Heart right ventricle (tissue), 16 donors: ENCODE data around the gene EXOC2. TPM values are rescaled to one million over a fixed set of nuclear protein-coding genes. Genes with fewer than 3 reads are reported as not detected.

Experiments
- ATAC-seq, 8 donors: fragments of 200-7000 bp; cut with Tn5 transposase; one replicate each; pipeline ENCODE4 v1.9.1; 2020; ENCODE audit warnings: mild to moderate bottlenecking in 8 of 8, moderate library complexity in 8 of 8, moderate number of reproducible peaks in 1 of 8
- DNase-seq, 2 donors: peaks; one replicate each; pipeline ENCODE4 v3.0.0-alpha.2; 2020
- H3K27ac ChIP-seq, 10 donors: fragments of 200-600 bp; sonication (generic) in 2 of 10; one replicate each; pipeline versions ENCODE4 v1.5.0 to v1.8.0; 2020 to 2022; ENCODE audit warnings: mild to moderate bottlenecking in 3 of 10
- H3K27me3 ChIP-seq, 7 donors: fragments of 200-600 bp; one replicate each; pipeline ENCODE4 v1.8.0; 2021 to 2022; ENCODE audit warnings: mild to moderate bottlenecking in 2 of 7
- H3K36me3 ChIP-seq, 9 donors: fragments of 200-600 bp; sonication (generic) in 1 of 9; one replicate each; pipeline versions ENCODE4 v1.5.0 to v1.8.0; 2020 to 2022; ENCODE audit warnings: mild to moderate bottlenecking in 2 of 9
- H3K4me1 ChIP-seq, 9 donors: fragments of 200-600 bp; sonication (generic) in 1 of 9; one replicate each; pipeline versions ENCODE4 v1.5.0 to v1.8.0; 2020 to 2022; ENCODE audit warnings: mild to moderate bottlenecking in 4 of 9
- H3K4me3 ChIP-seq, 10 donors: fragments of 200-600 bp; sonication (generic) in 2 of 10; one replicate each; pipeline versions ENCODE4 v1.5.0 to v1.8.0; 2020 to 2022; ENCODE audit warnings: mild to moderate bottlenecking in 7 of 10, moderate library complexity in 2 of 10
- H3K9me3 ChIP-seq, 11 donors: fragments of 200-600 bp in 10 of 11; sonication (generic) in 2 of 11; one replicate each; pipeline versions ENCODE4 v1.5.0 to v1.8.0; 2013 to 2022; ENCODE audit warnings: mild to moderate bottlenecking in 2 of 11, control low read depth in 1 of 11, moderate library complexity in 1 of 11
- CTCF ChIP-seq, 9 donors: fragments of 200-600 bp; sonication (generic) in 2 of 9; IDR thresholded peaks; one replicate each; pipeline versions ENCODE4 v1.5.0 to v1.8.0; 2021 to 2022; ENCODE audit warnings: antibody characterized with exemption in 9 of 9, mild to moderate bottlenecking in 5 of 9, moderate library complexity in 1 of 9
- WGBS, 2 donors: extraction: QIAGEN DNeasy Blood & Tissue Kit; methylation state at CpG; one replicate each; pipeline ENCODE4 v1.1.7; 2013; ENCODE audit warnings: inconsistent platforms in 1 of 2; 5-methylcytosine and 5-hydroxymethylcytosine counted together
- intact Hi-C, 10 donors: fragments of 100-400 bp; cut with DNase I; formaldehyde crosslinking; loops; one replicate each; pipeline versions ENCODE4 v1.11.1 to v1.14.2; 2022
- polyA plus RNA-seq, 2 donors: library from polyadenylated mRNA; stranded (reverse); fragments of 200-250 nt; gene quantifications; one replicate each; pipeline ENCODE4 v1.2.3, GENCODE V29; 2013
- total RNA-seq, 10 donors: library from RNA; stranded (reverse); fragmentation: NEBNext Ultra II Directional in 3 of 10; extraction: Animal tissue kit (Norgen Biotek cat#: 25700) in 3 of 10; gene quantifications; one replicate each; pipeline versions ENCODE4 v1.2.1 to v1.2.4, GENCODE V29; 2021 to 2023
- donor health status: Arrhythmogenic right ventricular cardiomyopathy.
- donor health status: ischemic (EF 13 %, LVEDD 7.1; RV severe dilation, severe dysfunction).
- donor health status: healthy with polysubstance abuse.
- donor health status: DM: no; HTN: yes; CAD: no.
- donor health status: DM: no; HTN: no; CAD: no.
- donor health status: ischemic (EF 25% LVEDD 6.9; RV normal size, moderate dysfunction).
- donor health status: ischemic (EF 25% LVEDD 5.7; RV mildly dilated, moderate dysfunction).
- donor health status: healthy.
- donor health status: DM: yes; HTN: yes; CAD: no.
- donor health status: Ischemic cardiomyopathy.
- donor health status: ischemic (EF 35%, LVEDD 5.7; RV mildly dilated, moderate dysfunction).
- donor health status: nonischemic (EF 11% LVEDD 7.7; RV severe dilation, severe dysfunction).
- donor health status: DM: yes; HTN: yes; CAD: no.
- donor health status: PGD.
- donor health status: ischemic (EF 29% LVEDD 5.4; RV normal size, mild dysfunction).
- donor health status: nonischemic (EF 23%, LVEDD 6.1; RV moderate dilation, normal function).

Gene EXOC2
- total and polyA plus RNA-seq, 12 donors = 4.0 to 18.4 (median 12.9) TPM

- no peak overlapping the region for H3K4me3 ChIP-seq
- 92 to 93% methylated on average over 9 of the region's 9 CpGs for WGBS, 2 donors
- H3K36me3 ChIP-seq = peaks cover 0 to 40% (median 0%) of the 10 kb centered on the region in 9 donors
- no peaks in the 10 kb centered on the region for H3K27me3 ChIP-seq
- intact Hi-C loops = no loop called here
- no peak overlapping the region for H3K27ac ChIP-seq
- TF ChIP-seq CTCF (IDR thresholded peaks at IDR 0.05) = no peak
- no peaks in the 10 kb centered on the region for H3K9me3 ChIP-seq
- ATAC-seq (no peak), DNase-seq (no peak)
- H3K4me1 ChIP-seq = no peaks in the 10 kb centered on the region
Observed at GRCh38 chr6:626236-626635, 66.7 kb downstream of the EXOC2 start.

- WGBS, 2 donors = 65 to 78% methylated on average over 11 of the region's 11 CpGs
- intact Hi-C loops = no loop called here
- no peak overlapping the region for H3K27ac ChIP-seq
- no peak overlapping the region for H3K4me3 ChIP-seq
- DNase-seq = no peak
- peak in 7 of 8 donors; percentile 20 to 87 (median 65) for ATAC-seq
- no peaks in the 10 kb centered on the region for H3K4me1 ChIP-seq
- TF ChIP-seq CTCF (IDR thresholded peaks at IDR 0.05) = peak in 4 of 9 donors; percentile 46 to 52 (median 48)
- no peaks in the 10 kb centered on the region for H3K27me3 ChIP-seq
- H3K36me3 ChIP-seq = peaks cover 0 to 44% (median 0%) of the 10 kb centered on the region in 9 donors
- no peaks in the 10 kb centered on the region for H3K9me3 ChIP-seq
Observed at GRCh38 chr6:624979-625378, 68.0 kb downstream of the EXOC2 start.

- WGBS, 2 donors = 86 to 87% methylated on average over 7 of the region's 7 CpGs
- Histone ChIP-seq H3K4me3 (no peak overlapping the region), H3K36me3 (peaks cover 0 to 39% (median under 1%) of the 10 kb centered on the region in 9 donors), H3K9me3 (no peaks in the 10 kb centered on the region), H3K4me1 (no peaks in the 10 kb centered on the region), H3K27ac (no peak overlapping the region), H3K27me3 (no peaks in the 10 kb centered on the region)
- TF ChIP-seq CTCF (IDR thresholded peaks at IDR 0.05) = no peak
- intact Hi-C loops = no loop called here
- ATAC-seq (no peak), DNase-seq (no peak)
Observed at GRCh38 chr6:622462-622861, 70.5 kb downstream of the EXOC2 start.

GRCh38 chr6:621931-622330, 71.0 kb downstream of the EXOC2 start:
- ATAC-seq = no peak
- WGBS, 2 donors = 95% methylated on average over 9 of the region's 9 CpGs
- no peak for TF ChIP-seq CTCF (IDR thresholded peaks at IDR 0.05)
- no peak for DNase-seq
- no peaks in the 10 kb centered on the region for H3K9me3 ChIP-seq
- H3K27me3 ChIP-seq = no peaks in the 10 kb centered on the region
- H3K4me1 ChIP-seq = no peaks in the 10 kb centered on the region
- H3K36me3 ChIP-seq = peaks cover 0 to 40% (median 5%) of the 10 kb centered on the region in 9 donors
- H3K4me3 ChIP-seq = no peak overlapping the region
- H3K27ac ChIP-seq = no peak overlapping the region
- intact Hi-C loops = no loop called here
